ENCODE data around the gene TBL1X. TPM values are rescaled to one million over a fixed set of nuclear protein-coding genes. Genes with fewer than 3 reads are reported as not detected.

Gene TBL1X
- total and polyA plus RNA-seq, 2 experiments from 2014 or later, result 8.7 to 26.9 TPM

GRCh38 chrX:9670136-9670814 is 205.4 kb downstream of the TBL1X start:
- Histone ChIP-seq H3K4me1 (ENCODE audit: insufficient read depth) (peaks cover 23% of the 10 kb centered on the region), H4K20me1 (replicated peaks; ENCODE audit: insufficient read depth) (no peaks in the 10 kb centered on the region), H3K9me2 (ENCODE audit: insufficient read depth) (no peaks in the 10 kb centered on the region), H3K4me2 (no peak overlapping the region), H3K27me3 (ENCODE audit: insufficient read depth) (no peaks in the 10 kb centered on the region), H2AFZ (no peak overlapping the region), H3K36me3 (ENCODE audit: insufficient read depth) (no peaks in the 10 kb centered on the region; the same call in 1 of the 2 replicates), H3F3A (replicated peaks; ENCODE audit: low read depth) (no peaks in the 10 kb centered on the region), H3K79me2 (replicated peaks; ENCODE audit: insufficient read depth) (no peaks in the 10 kb centered on the region), H3K4me3 (no peak overlapping the region), H3K27ac (ENCODE audit: low read depth) (no peak overlapping the region)
- ATAC-seq, result no peak
- Mint-ChIP-seq H3K36me3 (ENCODE audit: low read depth) (peaks cover 15% of the 10 kb centered on the region), H3K4me3 (no peak overlapping the region), H3K4me1 (peaks cover 19% of the 10 kb centered on the region; the same call in 2 of the 3 replicates), H3K9me3 (peaks cover 9% of the 10 kb centered on the region; the same call in 2 of the 3 replicates), H3K27ac (peak overlapping the region; percentile 78), H3K27me3 (ENCODE audit: insufficient read depth, low read depth, poor library complexity) (no peaks in the 10 kb centered on the region)
- no peak for DNase-seq (ENCODE audit: low spot score)
- TF ChIP-seq STAT1 (IDR thresholded peaks at IDR 0.05; ENCODE audit: unreplicated experiment) (no peak), EZH2 (IDR thresholded peaks at IDR 0.05; ENCODE audit: low read depth, unreplicated experiment) (no peak), NANOG (IDR thresholded peaks at IDR 0.05; ENCODE audit: borderline replicate concordance) (no peak), ZNF462 (CRISPR knock-in tag; IDR thresholded peaks at IDR 0.05) (no peak), REST (IDR thresholded peaks at IDR 0.05; ENCODE audit: unreplicated experiment) (no peak), EZH2phosphoT487 (IDR thresholded peaks at IDR 0.05; ENCODE audit: unreplicated experiment) (no peak), CTCF (conservative IDR thresholded peaks at IDR 0.05; ENCODE audit: low read depth in 2 of 2) (no peak), ZNF114 (CRISPR knock-in tag; IDR thresholded peaks at IDR 0.05) (no peak), CREB1 (CRISPR knock-in tag; IDR thresholded peaks at IDR 0.05; ENCODE audit: low read depth) (no peak), ZNF331 (CRISPR knock-in tag; IDR thresholded peaks at IDR 0.05; ENCODE audit: low read depth) (no peak), ETS1 (IDR thresholded peaks at IDR 0.05) (no peak), JUNB (IDR thresholded peaks at IDR 0.05; ENCODE audit: unreplicated experiment) (no peak), POLR2AphosphoS5 (IDR thresholded peaks at IDR 0.05; ENCODE audit: low read depth) (no peak)

Measured in GM23338 (cell line).